H1 (cell line): ENCODE results near the gene AGER. TPM values are rescaled to one million over a fixed set of nuclear protein-coding genes. Genes with fewer than 3 reads are reported as not detected.
A peak's percentile ranks its signal among the peaks of the same experiment; 100 is the strongest.

ENCODE experiments used
- CTCF ChIA-PET: fragments of 300-600 bp; sonication (Branson Sonifier 250); formaldehyde crosslinking; loops from one replicate; lab custom pipeline; 2021; ENCODE audit not compliant: partially characterized antibody; lab: Charles Lee
- POLR2A ChIA-PET: fragments of 300-600 bp; sonication (Branson Sonifier 250); formaldehyde crosslinking; loops from one replicate; lab custom pipeline; 2021; ENCODE audit warnings: inconsistent platforms; ENCODE audit not compliant: partially characterized antibody; lab: Charles Lee
- DNase-seq, 2 experiments: peaks; one replicate each; pipeline versions ENCODE4 v3.0.0 to v3.0.0-alpha.2; 2010 to 2022; ENCODE audit warnings: low spot score in 2 of 2, low read depth in 1 of 2, mixed read lengths in 1 of 2
- FAIRE-seq: peaks from 2 replicates; lab custom pipeline; 2011; peaks lifted over from hg19 to GRCh38; lab: Jason Lieb, UNC
- H2AFZ ChIP-seq: 2 replicates; pipeline ENCODE4 v1.8.1; 2012; ENCODE audit warnings: low read length, inconsistent platforms
- H2AK5ac ChIP-seq: 2 replicates; pipeline ENCODE4 v1.6.1; 2013; ENCODE audit warnings: low read depth, low read length
- H2BK120ac ChIP-seq: replicated peaks from 2 replicates; pipeline ENCODE3; 2013; ENCODE audit warnings: low read depth, low read length, inconsistent platforms
- H2BK12ac ChIP-seq: 2 replicates; pipeline ENCODE4 v1.6.1; 2013; ENCODE audit warnings: low read depth, low read length
- H2BK15ac ChIP-seq: 2 replicates; pipeline ENCODE4 v1.6.1; 2013; ENCODE audit warnings: low read length
- H2BK20ac ChIP-seq: 2 replicates; pipeline ENCODE4 v1.6.1; 2013; ENCODE audit warnings: low read length
- H2BK5ac ChIP-seq: 2 replicates; pipeline ENCODE4 v1.6.1; 2013; ENCODE audit warnings: low read depth, low read length
- H3K14ac ChIP-seq: 2 replicates; pipeline ENCODE4 v1.6.1; 2013; ENCODE audit warnings: inconsistent platforms; ENCODE audit not compliant: insufficient read length
- H3K18ac ChIP-seq: 2 replicates; pipeline ENCODE4 v1.6.1; 2013; ENCODE audit warnings: low read length; ENCODE audit errors: extremely low read depth
- H3K23ac ChIP-seq: 2 replicates; pipeline ENCODE4 v1.6.1; 2013; ENCODE audit warnings: inconsistent platforms; ENCODE audit not compliant: insufficient read length
- H3K23me2 ChIP-seq: 2 replicates; pipeline ENCODE4 v1.6.1; 2013; ENCODE audit warnings: low read depth, low read length
- H3K27ac ChIP-seq: 2 replicates; pipeline ENCODE4 v1.6.1; 2011; ENCODE audit warnings: low read depth, low read length, inconsistent platforms
- H3K27me3 ChIP-seq, 4 experiments: replicated peaks in 1 of 4; 1 replicate in 1 of 4; 2 replicates in 3 of 4; pipeline versions ENCODE4 v1.6.1 to v1.8.1; 2011 to 2013; ENCODE audit warnings: low read length in 3 of 4, mild to moderate bottlenecking in 3 of 4, inconsistent platforms in 2 of 4, mixed read lengths in 2 of 4, moderate library complexity in 1 of 4; ENCODE audit not compliant: control insufficient read depth in 3 of 4, insufficient read depth in 3 of 4; ENCODE audit errors: extremely low read depth in 1 of 4
- H3K36me3 ChIP-seq, 4 experiments: 2 replicates each; pipeline versions ENCODE4 v1.6.1 to v1.8.1; 2011 to 2013; ENCODE audit warnings: mild to moderate bottlenecking in 4 of 4, low read length in 3 of 4, moderate library complexity in 2 of 4, control low read depth in 1 of 4, inconsistent platforms in 1 of 4; ENCODE audit not compliant: insufficient read depth in 4 of 4, control insufficient read depth in 2 of 4
- H3K4ac ChIP-seq: replicated peaks from 2 replicates; pipeline ENCODE3; 2013; ENCODE audit warnings: low read length, low read depth, mixed read lengths, inconsistent platforms; ENCODE audit not compliant: insufficient read length
- H3K4me1 ChIP-seq, 4 experiments: replicated peaks in 1 of 4; 1 replicate in 1 of 4; 2 replicates in 3 of 4; pipeline versions ENCODE4 v1.6.1 to v1.8.1; 2011 to 2013; ENCODE audit warnings: low read length in 3 of 4, inconsistent platforms in 2 of 4, mixed read lengths in 1 of 4; ENCODE audit not compliant: insufficient read depth in 4 of 4, control insufficient read depth in 3 of 4
- H3K4me2 ChIP-seq, 2 experiments: 2 replicates each; pipeline versions ENCODE4 v1.6.1 to v1.8.1; 2011 to 2013; ENCODE audit warnings: low read depth in 2 of 2, low read length in 2 of 2, control low read depth in 1 of 2, inconsistent platforms in 1 of 2, mild to moderate bottlenecking in 1 of 2; ENCODE audit not compliant: insufficient read depth in 1 of 2
- H3K4me3 ChIP-seq, 4 experiments: fragments of 200-600, 300-600 bp in 1 of 4; sonication (generic), shearing (Covaris generic), sonication (Bioruptor Twin) in 1 of 4; 2 replicates each; pipeline versions ENCODE4 v1.5.1 to v1.8.1; 2011 to 2016; ENCODE audit warnings: low read length in 4 of 4, low read depth in 3 of 4, control low read depth in 2 of 4, inconsistent platforms in 2 of 4, mild to moderate bottlenecking in 2 of 4, mixed read lengths in 1 of 4, moderate library complexity in 1 of 4; ENCODE audit not compliant: insufficient read depth in 2 of 4; ENCODE audit errors: extremely low read depth in 1 of 4
- H3K56ac ChIP-seq: replicated peaks from 2 replicates; pipeline ENCODE3; 2013; ENCODE audit warnings: low read depth, mild to moderate bottlenecking, mixed read lengths, low read length, inconsistent platforms; ENCODE audit not compliant: insufficient read length
- H3K79me1 ChIP-seq: 2 replicates; pipeline ENCODE4 v1.6.1; 2013; ENCODE audit warnings: low read depth, low read length, control low read depth
- H3K79me2 ChIP-seq, 2 experiments: 2 replicates each; pipeline versions ENCODE4 v1.6.1 to v1.8.1; 2012 to 2013; ENCODE audit warnings: low read length in 2 of 2, mild to moderate bottlenecking in 2 of 2, inconsistent platforms in 1 of 2; ENCODE audit not compliant: insufficient read depth in 2 of 2, control insufficient read depth in 1 of 2
- H3K9ac ChIP-seq, 4 experiments: replicated peaks in 1 of 4; 1 replicate in 1 of 4; 2 replicates in 3 of 4; pipeline versions ENCODE4 v1.6.1 to v1.8.1; 2011 to 2013; ENCODE audit warnings: low read depth in 3 of 4, low read length in 3 of 4, control low read depth in 2 of 4, mild to moderate bottlenecking in 2 of 4, moderate library complexity in 2 of 4, inconsistent platforms in 1 of 4; ENCODE audit errors: extremely low read depth in 1 of 4
- H3K9me3 ChIP-seq, 2 experiments: 2 replicates each; pipeline versions ENCODE4 v1.6.1 to v1.8.1; 2012 to 2013; ENCODE audit warnings: mild to moderate bottlenecking in 2 of 2, moderate library complexity in 2 of 2, control low read depth in 1 of 2, inconsistent platforms in 1 of 2, low read depth in 1 of 2, low read length in 1 of 2, mixed read lengths in 1 of 2; ENCODE audit not compliant: insufficient read depth in 2 of 2
- H4K20me1 ChIP-seq, 2 experiments: replicated peaks in 1 of 2; 2 replicates each; pipeline versions ENCODE3 to v1.8.1; 2011 to 2013; ENCODE audit warnings: inconsistent platforms in 2 of 2, low read length in 2 of 2, mild to moderate bottlenecking in 1 of 2; ENCODE audit not compliant: insufficient read depth in 2 of 2, control insufficient read depth in 1 of 2
- H4K5ac ChIP-seq: 2 replicates; pipeline ENCODE4 v1.6.1; 2013; ENCODE audit warnings: low read length, low read depth, mixed read lengths, inconsistent platforms; ENCODE audit not compliant: insufficient read length
- H4K8ac ChIP-seq: 2 replicates; pipeline ENCODE4 v1.8.0; 2013; ENCODE audit warnings: mild to moderate bottlenecking, moderate library complexity, low read length, inconsistent platforms; ENCODE audit not compliant: insufficient read depth; ENCODE audit errors: extremely low read depth
- H4K91ac ChIP-seq: replicated peaks from 2 replicates; pipeline ENCODE3; 2013; ENCODE audit warnings: low read length, mixed read lengths, inconsistent platforms; ENCODE audit not compliant: insufficient read length
- CREB1 ChIP-seq: IDR thresholded peaks from 2 replicates; pipeline ENCODE4 v1.6.1; 2012; ENCODE audit warnings: inconsistent platforms
- CTCF ChIP-seq, 3 experiments: IDR thresholded peaks; 1 replicate in 2 of 3; 2 replicates in 1 of 3; pipeline versions ENCODE4 v1.5.1 to v1.6.1; 2011; ENCODE audit warnings: low read length in 3 of 3, mild to moderate bottlenecking in 3 of 3, inconsistent platforms in 2 of 3, low read depth in 1 of 3, moderate library complexity in 1 of 3; ENCODE audit not compliant: insufficient read depth in 1 of 3; ENCODE audit errors: control extremely low read depth in 1 of 3
- HDAC2 ChIP-seq, 2 experiments: fragments of 300-600 bp in 1 of 2; sonication (generic) in 1 of 2; IDR thresholded peaks; 2 replicates each; pipeline ENCODE4 v1.6.1; 2011 to 2012; ENCODE audit warnings: low read depth in 2 of 2, low read length in 2 of 2, mild to moderate bottlenecking in 2 of 2, moderate library complexity in 2 of 2, borderline replicate concordance in 1 of 2, inconsistent platforms in 1 of 2
- RAD21 ChIP-seq, 2 experiments: IDR thresholded peaks in 1 of 2; conservative IDR thresholded peaks in 1 of 2; 2 replicates each; pipeline ENCODE4 v1.6.1; 2011; ENCODE audit warnings: low read depth in 2 of 2, low read length in 2 of 2, improper control_type of control experiment in 1 of 2, inconsistent platforms in 1 of 2, mild to moderate bottlenecking in 1 of 2, moderate library complexity in 1 of 2
- SIN3A ChIP-seq, 2 experiments: IDR thresholded peaks in 1 of 2; conservative IDR thresholded peaks in 1 of 2; 2 replicates each; pipeline ENCODE4 v1.6.1; 2011 to 2012; ENCODE audit warnings: low read length in 2 of 2, improper control_type of control experiment in 1 of 2, low read depth in 1 of 2, mild to moderate bottlenecking in 1 of 2
- WGBS, 2 experiments: shearing (Covaris generic) in 1 of 2; methylation state at CpG; one replicate each; pipeline versions ENCODE4 v1.1.6 to v1.1.7; 2013 to 2015; ENCODE audit warnings: low lambda C conversion rate in 2 of 2, mixed read lengths in 2 of 2, inconsistent platforms in 1 of 2, low coverage in 1 of 2, missing lambda C conversion rate in 1 of 2; ENCODE audit not compliant: insufficient replicate concordance in 2 of 2, insufficient coverage in 1 of 2, insufficient read length in 1 of 2; ENCODE audit errors: extremely low coverage in 1 of 2, missing lambda C conversion rate in 1 of 2; 5-methylcytosine and 5-hydroxymethylcytosine counted together
- polyA plus RNA-seq, 7 experiments: library from polyadenylated mRNA; depleted of rRNA in 3 of 7; stranded (reverse) in 5 of 7; unstranded in 2 of 7; fragments of >200 nt in 5 of 7; fragments of 200-250 nt in 2 of 7; gene quantifications; 1 replicate in 5 of 7; 2 replicates in 1 of 7; 4 replicates in 1 of 7; pipeline versions ENCODE4 v1.2.1 to v1.2.3, GENCODE V29; 2011 to 2013; ENCODE audit warnings: missing spikeins in 2 of 7, mixed read lengths in 2 of 7
- total RNA-seq: library from RNA; stranded (reverse); fragmentation: NEBNext Ultra II Directional; extraction: Animal tissue kit (Norgen Biotek cat#: 25700); gene quantifications from 2 replicates; pipeline ENCODE4 v1.2.1, GENCODE V29; 2021

Gene AGER
- total and polyA plus RNA-seq, 2 of the 8 experiments (the other 6 are each of a cell fraction or from before 2014, with no cell fraction given): 3.8 to 10.9 TPM

- H3K9me3 ChIP-seq: no peaks in the 10 kb centered on the region
- peaks cover 0 to 5% of the 10 kb centered on the region in 2 experiments; a peak in 1 of 4 replicates for H3K79me2 ChIP-seq
- H3K4me2 ChIP-seq: peak overlapping the region; percentile 92 to 94
- no peak overlapping the region for H3K23ac ChIP-seq
- H4K91ac ChIP-seq: no peak overlapping the region
- H2BK20ac ChIP-seq: no peak overlapping the region
- H3K56ac ChIP-seq: no peak overlapping the region
- peak overlapping the region; percentile 77 to 98 (median 92) for H3K4me3 ChIP-seq
- H4K8ac ChIP-seq: peak overlapping the region; percentile 84; the same call in 1 of the 2 replicates
- DNase-seq (peak in 1 of 2 experiments; percentile 71), FAIRE-seq (no peak)
- H3K4me1 ChIP-seq: peaks cover 7 to 27% (median 14%) of the 10 kb centered on the region in 4 experiments
- H4K20me1 ChIP-seq: no peaks in the 10 kb centered on the region
- H3K18ac ChIP-seq: peak overlapping the region; percentile 60; the same call in 1 of the 2 replicates
- peak overlapping the region in 2 of 4 experiments; percentile 80; a peak in 4 of 7 replicates for H3K9ac ChIP-seq
- H3K4ac ChIP-seq: no peak overlapping the region
- peak overlapping the region; percentile 87; the same call in 1 of the 2 replicates for H2BK5ac ChIP-seq
- no peak overlapping the region for H2BK120ac ChIP-seq
- H3K36me3 ChIP-seq: peaks cover 4 to 14% (median 10%) of the 10 kb centered on the region in 4 experiments; a peak in 6 of 8 replicates
- peaks cover 4 to 32% (median 30%) of the 10 kb centered on the region in 4 experiments for H3K27me3 ChIP-seq
- H2AFZ ChIP-seq: no peak overlapping the region
- TF ChIP-seq HDAC2 (IDR thresholded peaks at IDR 0.05; ENCODE audit: borderline replicate concordance in 1 of 2, low read depth in 2 of 2, low read length in 2 of 2): peak in 1 of 2 experiments; percentile 24; a peak in 1 of 4 replicates
- TF ChIP-seq RAD21 (IDR thresholded peaks at IDR 0.05 in 1 of 2, conservative IDR thresholded peaks at IDR 0.05 in 1 of 2; ENCODE audit: low read depth in 2 of 2, low read length in 2 of 2): peak; percentile 66 to 71
- TF ChIP-seq SIN3A (conservative IDR thresholded peaks at IDR 0.05 in 1 of 2, IDR thresholded peaks at IDR 0.05 in 1 of 2; ENCODE audit: low read depth in 1 of 2, low read length in 2 of 2): peak in 1 of 2 experiments; percentile 12; a peak in 1 of 4 replicates
- no peak for TF ChIP-seq CREB1
- peak in 2 of 3 experiments; percentile 62 to 70; a peak in 3 of 4 replicates for TF ChIP-seq CTCF (IDR thresholded peaks at IDR 0.05; ENCODE audit: control extremely low read depth in 1 of 3, insufficient read depth in 1 of 3, low read depth in 1 of 3, low read length in 3 of 3)
- CTCF ChIA-PET: interaction anchor here (0.6 to 1.3 kb wide), 13 partner anchors 9 to 106 kb away, joined by 3 to 16 read pairs (median 4); partner anchors contain the start of genes ATF6B, EGFL8 and FKBPL
- no peak overlapping the region for H2AK5ac ChIP-seq
- 15% methylated on average over 32 of the region's 34 CpGs; no CpG with 5 or more reads in 1 of the 2 experiments for WGBS, 2 experiments
- no peak overlapping the region for H4K5ac ChIP-seq
- peak overlapping the region; percentile 70; the same call in 1 of the 2 replicates for H3K27ac ChIP-seq
- peaks cover 25% of the 10 kb centered on the region for H3K23me2 ChIP-seq
- no peak overlapping the region for H2BK15ac ChIP-seq
- H3K14ac ChIP-seq: no peak overlapping the region
- POLR2A ChIA-PET: interaction anchor here (0.8 to 1.2 kb wide), 10 partner anchors 8 to 105 kb away, joined by 3 to 7 read pairs (median 3); partner anchors contain the start of genes AGPAT1, EGFL8 and PBX2
- 0 out of 2 replicates have a peak overlapping the region, but pooled peaks have one; percentile 39 for H2BK12ac ChIP-seq
- H3K79me1 ChIP-seq: 0 out of 2 replicates have a peak, but pooled peaks cover 3% of the 10 kb centered on the region
Measured at GRCh38 chr6:32154514-32155161, 29.4 kb downstream of the AGER start.
